ENCODE measurements around the gene TNFRSF25.
"Not testable (repeated sequence)": the region's sequence is repeated elsewhere in the genome, so short reads cannot be mapped to it uniquely, and the experiment has no call there.

The TNFRSF25 gene

DNA sequence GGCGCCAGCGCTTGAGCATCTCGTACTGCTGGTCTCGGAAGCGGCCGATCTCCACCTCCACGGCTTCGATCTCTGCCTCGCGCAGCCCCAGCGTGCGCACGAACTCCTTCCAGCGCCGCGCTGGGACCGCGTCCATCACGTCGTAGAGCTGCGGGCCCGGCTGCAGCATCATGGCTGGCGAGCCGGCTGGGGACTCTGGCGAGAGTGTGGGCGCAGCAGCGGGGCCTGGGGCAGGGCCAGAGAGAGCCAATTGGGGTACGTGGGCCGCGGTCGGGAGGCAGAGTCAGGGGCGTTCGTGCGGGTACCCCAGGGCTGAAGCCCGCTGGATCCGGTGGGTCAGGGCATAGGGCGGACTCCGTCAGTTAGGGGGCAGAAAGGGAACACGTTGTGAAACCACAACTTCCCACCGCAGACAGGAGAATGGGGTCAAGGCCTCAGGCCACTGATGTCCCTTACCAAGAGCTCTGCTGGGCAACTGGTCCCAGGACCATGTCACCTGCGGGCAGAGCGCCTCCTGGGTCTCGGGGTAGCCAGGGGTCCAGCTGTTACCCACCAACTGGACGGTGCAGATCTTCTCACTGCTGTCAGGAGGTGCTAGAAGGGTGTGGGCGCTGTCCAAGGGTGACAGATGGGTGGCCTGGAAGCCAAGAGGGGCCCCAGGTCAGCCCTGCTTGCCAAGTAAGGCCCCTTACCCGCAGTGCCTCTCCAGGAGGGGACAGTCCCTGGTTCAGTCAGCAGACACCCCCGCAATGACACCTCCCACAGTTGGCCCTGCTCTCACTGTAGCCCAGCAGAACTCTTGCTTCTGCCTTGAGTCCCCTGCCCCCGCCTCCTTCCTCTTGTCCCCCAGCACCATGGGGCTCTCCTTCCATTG lies 4.2 kb downstream of the TNFRSF25 start:
- no peak for DNase-seq (ENCODE audit: low spot score in 2 of 2)
- ATAC-seq (ENCODE audit: low read depth), result no peak
- H3K4me1 Mint-ChIP-seq, result peaks cover 9% of the 10 kb centered on the region
- H3K4me3 Mint-ChIP-seq, result no peak overlapping the region
- H3K27me3 Mint-ChIP-seq, result peaks cover 32% of the 10 kb centered on the region
- H3K9me3 Mint-ChIP-seq, result no peaks in the 10 kb centered on the region
- H3K27ac Mint-ChIP-seq, result no peak overlapping the region
- H3K36me3 Mint-ChIP-seq, result no peaks in the 10 kb centered on the region

GRCh38 chr1:6461051-6461530 lies 4.9 kb downstream of the TNFRSF25 start:
- Mint-ChIP-seq H3K36me3 (no peaks in the 10 kb centered on the region), H3K27me3 (peaks cover 34% of the 10 kb centered on the region)
- ATAC-seq (ENCODE audit: low read depth), result no peak

DNA sequence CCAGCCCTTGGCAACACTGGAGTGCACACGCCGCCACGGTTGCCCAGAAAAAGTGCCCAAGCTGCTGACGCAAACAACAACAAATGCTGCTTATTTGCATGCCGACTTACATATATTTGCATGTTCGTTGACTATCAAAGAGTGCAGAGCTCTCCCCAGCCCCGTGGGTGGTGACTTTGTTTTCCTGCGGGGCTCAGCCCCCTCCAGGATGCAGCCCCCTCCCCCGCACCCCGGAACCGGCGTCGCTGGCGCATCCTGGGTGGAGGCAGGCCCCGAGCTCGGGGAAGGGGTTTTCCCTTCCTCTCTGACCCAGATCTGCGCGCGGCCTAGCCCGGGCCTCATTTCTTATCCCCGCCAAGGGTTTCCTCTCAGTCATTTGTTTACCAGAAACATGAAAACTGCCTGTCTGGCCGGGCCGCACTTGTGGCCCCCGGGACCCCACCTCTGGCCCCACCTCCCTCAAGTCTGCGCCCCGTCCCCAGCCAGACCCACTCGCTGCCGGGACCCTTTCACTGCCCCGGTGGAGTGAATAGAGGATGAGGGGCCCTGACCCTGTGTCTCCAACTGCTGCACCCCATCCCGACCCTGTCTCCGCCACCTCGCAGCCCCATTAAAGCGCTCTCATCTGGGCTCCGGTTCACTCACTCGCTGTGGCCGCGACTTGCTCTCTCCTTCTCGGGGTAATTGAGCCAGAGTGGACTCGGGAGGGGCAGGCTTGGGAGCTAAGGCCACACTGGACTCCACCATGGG lies 5.5 kb downstream of the TNFRSF25 start:
- Mint-ChIP-seq H3K9me3 (no peaks in the 10 kb centered on the region), H3K27ac (peak overlapping the region; percentile 75), H3K4me1 (peaks cover 9% of the 10 kb centered on the region), H3K4me3 (peak overlapping the region; percentile 80), H3K36me3 (no peaks in the 10 kb centered on the region), H3K27me3 (peaks cover 33% of the 10 kb centered on the region)
- DNase-seq (ENCODE audit: low spot score in 2 of 2), result peak; percentile 34 to 37
- ATAC-seq (ENCODE audit: low read depth), result peak; percentile 85

More at GRCh38 chr1:6461051-6461530, 4.9 kb downstream of the TNFRSF25 start:
- no peak for DNase-seq (ENCODE audit: low spot score in 2 of 2)
- Mint-ChIP-seq H3K4me1 (peaks cover 9% of the 10 kb centered on the region), H3K27ac (peak overlapping the region; percentile 75), H3K9me3 (no peaks in the 10 kb centered on the region), H3K4me3 (peak overlapping the region; percentile 80)

- ATAC-seq (ENCODE audit: low read depth), result no peak
- peak overlapping the region; percentile 75 for H3K27ac Mint-ChIP-seq
- H3K9me3 Mint-ChIP-seq, result no peaks in the 10 kb centered on the region
- H3K4me1 Mint-ChIP-seq, result peaks cover 9% of the 10 kb centered on the region
- no peak for DNase-seq (ENCODE audit: low spot score in 2 of 2)
- H3K36me3 Mint-ChIP-seq, result no peaks in the 10 kb centered on the region
- H3K27me3 Mint-ChIP-seq, result peaks cover 30% of the 10 kb centered on the region
- H3K4me3 Mint-ChIP-seq, result peak overlapping the region; percentile 80
Observed at GRCh38 chr1:6459850-6460265, 6.1 kb downstream of the TNFRSF25 start.

DNA sequence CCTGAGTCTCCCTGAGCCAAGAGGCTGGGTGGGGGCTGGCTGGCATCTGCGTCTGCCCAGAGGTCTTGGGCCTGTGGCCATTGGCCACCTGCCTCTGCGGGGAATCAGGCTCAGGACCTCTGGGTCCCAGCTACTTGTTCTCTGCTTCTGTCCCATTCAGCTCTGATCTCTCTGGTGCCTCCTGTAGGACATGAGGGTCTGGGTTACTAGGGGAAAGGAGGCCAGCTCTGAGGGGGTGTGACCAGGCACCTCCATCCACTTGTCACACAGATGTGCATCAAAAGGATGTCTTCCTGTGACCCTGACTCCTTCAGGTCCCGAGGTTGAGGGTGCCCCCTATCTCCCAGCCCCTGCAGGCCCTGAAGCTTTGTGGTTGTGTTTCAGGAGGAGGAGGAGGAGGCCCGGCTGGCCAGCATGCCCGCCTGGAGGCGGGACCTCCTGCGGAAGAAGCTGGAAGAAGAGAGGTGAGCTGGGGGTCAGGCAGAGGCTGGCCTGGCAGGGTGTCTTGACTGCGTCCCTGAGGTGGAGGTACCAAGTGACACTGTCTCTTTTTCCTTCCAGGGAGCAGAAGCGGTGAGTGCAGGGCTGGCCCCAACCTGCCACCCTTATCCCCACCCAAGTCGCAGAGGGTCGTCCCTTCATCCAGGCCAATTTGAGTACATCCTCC lies 9.0 kb downstream of the TNFRSF25 start:
- Mint-ChIP-seq H3K27me3 (peaks cover 26% of the 10 kb centered on the region), H3K27ac (no peak overlapping the region), H3K36me3 (no peaks in the 10 kb centered on the region), H3K4me3 (no peak overlapping the region), H3K9me3 (no peaks in the 10 kb centered on the region), H3K4me1 (peaks cover 12% of the 10 kb centered on the region)
- ATAC-seq (ENCODE audit: low read depth) (no peak), DNase-seq (ENCODE audit: low spot score in 2 of 2) (no peak)

DNA sequence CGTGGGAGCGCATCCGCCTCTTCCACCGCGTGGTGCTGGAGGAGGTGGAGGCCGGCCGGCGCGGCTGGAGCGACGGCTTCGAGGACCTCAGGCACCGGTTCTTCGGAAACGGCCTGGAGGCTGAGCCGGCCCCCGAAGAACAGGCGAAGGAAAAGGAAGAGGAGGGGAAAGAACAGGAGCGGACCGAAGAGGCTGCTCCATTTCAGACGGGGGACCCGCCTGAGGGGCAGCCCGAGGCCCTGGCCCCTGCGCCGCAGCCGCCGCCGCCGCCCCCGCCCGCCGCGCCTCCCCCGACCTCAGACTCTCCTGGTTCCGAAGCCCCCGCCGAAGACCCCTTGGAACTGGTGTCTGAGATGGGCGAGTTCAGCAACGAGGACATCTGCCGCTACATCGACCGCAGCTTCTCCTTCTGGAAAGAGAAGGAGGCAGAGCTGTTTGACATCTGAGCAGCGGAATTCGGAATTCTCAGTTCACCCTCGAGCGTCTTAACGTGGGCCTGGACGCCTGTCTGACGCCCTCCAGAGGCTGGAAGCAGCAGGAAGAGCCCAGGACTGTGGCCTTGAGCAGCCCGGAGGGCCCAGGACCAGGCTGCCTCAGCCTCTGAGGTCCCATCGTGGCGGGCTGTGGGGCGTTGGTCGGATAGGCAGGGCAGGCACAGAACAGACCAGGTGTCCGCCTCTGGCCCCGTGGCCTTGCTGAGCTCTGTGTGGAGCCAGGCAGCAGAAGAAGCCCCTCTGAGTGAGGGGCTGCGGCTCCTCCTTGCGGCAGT lies 10.0 kb downstream of the TNFRSF25 start:
- H3K4me3 Mint-ChIP-seq; ATAC-seq (ENCODE audit: low read depth); DNase-seq (ENCODE audit: low spot score in 2 of 2); H3K9me3 Mint-ChIP-seq; H3K36me3 Mint-ChIP-seq; H3K27ac Mint-ChIP-seq: not testable (repeated sequence)
- peaks cover 26% of the 10 kb centered on the region for H3K27me3 Mint-ChIP-seq
- peaks cover 12% of the 10 kb centered on the region for H3K4me1 Mint-ChIP-seq

GRCh38 chr1:6454856-6455751 lies 10.9 kb downstream of the TNFRSF25 start:
- DNase-seq (ENCODE audit: low spot score in 2 of 2) (no peak), ATAC-seq (ENCODE audit: low read depth) (no peak)
- Mint-ChIP-seq H3K9me3 (no peaks in the 10 kb centered on the region), H3K36me3 (no peaks in the 10 kb centered on the region), H3K27me3 (peaks cover 28% of the 10 kb centered on the region), H3K4me1 (peaks cover 6% of the 10 kb centered on the region), H3K4me3 (no peak overlapping the region), H3K27ac (no peak overlapping the region)

GRCh38 chr1:6453895-6454855 lies 11.8 kb downstream of the TNFRSF25 start:
- not testable (repeated sequence) for H3K4me3 Mint-ChIP-seq; H3K9me3 Mint-ChIP-seq; H3K4me1 Mint-ChIP-seq; H3K27ac Mint-ChIP-seq; H3K36me3 Mint-ChIP-seq; ATAC-seq (ENCODE audit: low read depth); DNase-seq (ENCODE audit: low spot score in 2 of 2)
- H3K27me3 Mint-ChIP-seq, result peaks cover 29% of the 10 kb centered on the region

- Mint-ChIP-seq H3K4me1 (peaks cover 12% of the 10 kb centered on the region), H3K27me3 (peaks cover 25% of the 10 kb centered on the region), H3K27ac (no peak overlapping the region), H3K36me3 (no peaks in the 10 kb centered on the region), H3K4me3 (no peak overlapping the region), H3K9me3 (no peaks in the 10 kb centered on the region)
- DNase-seq (ENCODE audit: low spot score in 2 of 2) (no peak), ATAC-seq (ENCODE audit: low read depth) (no peak)
Observed at GRCh38 chr1:6450943-6451373, 15.0 kb downstream of the TNFRSF25 start.

- H3K36me3 Mint-ChIP-seq; DNase-seq (ENCODE audit: low spot score in 2 of 2); H3K27ac Mint-ChIP-seq; H3K9me3 Mint-ChIP-seq; ATAC-seq (ENCODE audit: low read depth); H3K4me3 Mint-ChIP-seq: not testable (repeated sequence)
- Mint-ChIP-seq H3K4me1 (peaks cover 14% of the 10 kb centered on the region), H3K27me3 (peaks cover 28% of the 10 kb centered on the region)
Observed at GRCh38 chr1:6450486-6450885, 15.5 kb downstream of the TNFRSF25 start.

DNA sequence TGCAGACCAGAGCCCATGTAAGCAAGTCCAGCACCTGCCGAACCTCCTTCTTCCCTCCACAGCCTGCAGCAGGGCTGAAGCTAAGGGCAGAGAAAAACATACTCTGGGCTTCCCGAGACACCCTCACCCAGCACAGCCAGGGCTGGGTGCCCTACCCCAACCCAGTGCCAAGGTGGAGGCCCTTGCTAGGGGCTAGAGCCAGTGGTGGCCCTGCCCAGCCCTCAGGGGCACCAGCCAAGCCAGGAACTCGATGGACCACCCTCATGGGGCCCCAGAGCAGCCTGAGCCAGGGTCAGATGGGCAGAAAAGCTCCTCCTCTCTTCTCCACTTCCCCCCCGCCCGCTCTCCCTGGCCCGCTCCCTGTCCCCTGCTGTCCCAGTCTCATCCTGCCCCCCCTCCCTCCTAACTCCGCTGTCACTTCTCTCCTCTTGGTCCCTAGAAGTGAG lies 15.9 kb downstream of the TNFRSF25 start:
- peaks cover 15% of the 10 kb centered on the region for H3K4me1 Mint-ChIP-seq
- H3K36me3 Mint-ChIP-seq, result no peaks in the 10 kb centered on the region
- no peak for ATAC-seq (ENCODE audit: low read depth)

More for the DNA sequence above, 15.9 kb downstream of the TNFRSF25 start:
- Mint-ChIP-seq H3K9me3 (no peaks in the 10 kb centered on the region), H3K4me3 (no peak overlapping the region), H3K27ac (no peak overlapping the region), H3K27me3 (peaks cover 30% of the 10 kb centered on the region)
- no peak for DNase-seq (ENCODE audit: low spot score in 2 of 2)

Data from memory B cell (primary cell).